Ovary (tissue), 3 donors: Measurements from ENCODE around the gene TEX19.

Source experiments
- EP300 ChIP-seq: sonication (generic); formaldehyde crosslinking; IDR thresholded peaks from one replicate; pipeline ENCODE4 v1.6.1; 2017; ENCODE audit warnings: antibody characterized with exemption
- POLR2A ChIP-seq: fragments of 450-650 bp; IDR thresholded peaks from one replicate; pipeline ENCODE4 v1.6.1; 2017; ENCODE audit warnings: antibody characterized with exemption, mild to moderate bottlenecking, moderate library complexity
- TF ChIP-seq, protein P1 (sequence below), 3 donors: fragments of 450-650 bp in 2 of 3; fragments of 200-600 bp in 1 of 3; IDR thresholded peaks; one replicate each; pipeline versions ENCODE4 v1.5.1 to v1.8.0; 2016 to 2022; ENCODE audit warnings: antibody characterized with exemption in 3 of 3, mild to moderate bottlenecking in 1 of 3
- donor health status: DM: no; HTN: no; CAD: no.

- TF ChIP-seq, protein P1, sequence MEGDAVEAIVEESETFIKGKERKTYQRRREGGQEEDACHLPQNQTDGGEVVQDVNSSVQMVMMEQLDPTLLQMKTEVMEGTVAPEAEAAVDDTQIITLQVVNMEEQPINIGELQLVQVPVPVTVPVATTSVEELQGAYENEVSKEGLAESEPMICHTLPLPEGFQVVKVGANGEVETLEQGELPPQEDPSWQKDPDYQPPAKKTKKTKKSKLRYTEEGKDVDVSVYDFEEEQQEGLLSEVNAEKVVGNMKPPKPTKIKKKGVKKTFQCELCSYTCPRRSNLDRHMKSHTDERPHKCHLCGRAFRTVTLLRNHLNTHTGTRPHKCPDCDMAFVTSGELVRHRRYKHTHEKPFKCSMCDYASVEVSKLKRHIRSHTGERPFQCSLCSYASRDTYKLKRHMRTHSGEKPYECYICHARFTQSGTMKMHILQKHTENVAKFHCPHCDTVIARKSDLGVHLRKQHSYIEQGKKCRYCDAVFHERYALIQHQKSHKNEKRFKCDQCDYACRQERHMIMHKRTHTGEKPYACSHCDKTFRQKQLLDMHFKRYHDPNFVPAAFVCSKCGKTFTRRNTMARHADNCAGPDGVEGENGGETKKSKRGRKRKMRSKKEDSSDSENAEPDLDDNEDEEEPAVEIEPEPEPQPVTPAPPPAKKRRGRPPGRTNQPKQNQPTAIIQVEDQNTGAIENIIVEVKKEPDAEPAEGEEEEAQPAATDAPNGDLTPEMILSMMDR (IDR thresholded peaks at IDR 0.05) = no peak
- TF ChIP-seq POLR2A = no peak
- no peak for TF ChIP-seq EP300
These were observed 44.9 kb upstream of the TEX19 start for GRCh38 chr17:82314012-82314726.
